Hepatocyte (in vitro differentiated cells): ENCODE results near the gene SHROOM2. TPM values are rescaled to one million over a fixed set of nuclear protein-coding genes. Genes with fewer than 3 reads are reported as not detected.

Source experiments
- DNase-seq: peaks from one replicate; pipeline ENCODE4 v3.0.0-alpha.2; 2016; ENCODE audit warnings: low spot score
- H2AFZ ChIP-seq: fragments of 200-600 bp; sonication (generic); 2 replicates; pipeline ENCODE4 v1.6.0; 2016; ENCODE audit warnings: antibody characterized with exemption, mild to moderate bottlenecking
- H3K27ac ChIP-seq: fragments of 200-600 bp; sonication (generic); 2 replicates; pipeline ENCODE4 v1.5.1; 2016; ENCODE audit warnings: mild to moderate bottlenecking
- H3K27me3 ChIP-seq: fragments of 200-600 bp; sonication (generic); 2 replicates; pipeline ENCODE4 v1.6.1; 2016
- H3K36me3 ChIP-seq: fragments of 200-600 bp; sonication (generic); replicated peaks from 2 replicates; pipeline ENCODE4 v1.5.1; 2016; ENCODE audit warnings: low read depth; ENCODE audit not compliant: insufficient read depth
- H3K4me1 ChIP-seq: fragments of 200-600 bp; sonication (generic); 2 replicates; pipeline ENCODE4 v1.5.1; 2016; ENCODE audit warnings: mild to moderate bottlenecking, moderate library complexity; ENCODE audit not compliant: insufficient read depth
- H3K4me2 ChIP-seq: fragments of 200-600 bp; sonication (generic); 2 replicates; pipeline ENCODE4 v1.6.0; 2016
- H3K4me3 ChIP-seq: fragments of 200-600 bp; sonication (generic); 2 replicates; pipeline ENCODE4 v1.5.1; 2016; ENCODE audit warnings: mild to moderate bottlenecking
- H3K79me2 ChIP-seq: fragments of 200-600 bp; sonication (generic); 2 replicates; pipeline ENCODE4 v1.6.0; 2017; ENCODE audit warnings: mild to moderate bottlenecking
- H3K9me2 ChIP-seq: fragments of 200-600 bp; sonication (generic); replicated peaks from 2 replicates; pipeline ENCODE4 v1.6.0; 2017; ENCODE audit warnings: mild to moderate bottlenecking; ENCODE audit not compliant: insufficient read depth
- H3K9me3 ChIP-seq: fragments of 200-600 bp; sonication (generic); 2 replicates; pipeline ENCODE4 v1.5.1; 2016; ENCODE audit warnings: low read depth, mild to moderate bottlenecking
- H4K20me1 ChIP-seq: fragments of 200-600 bp; sonication (generic); 2 replicates; pipeline ENCODE4 v1.6.0; 2016; ENCODE audit warnings: mild to moderate bottlenecking; ENCODE audit not compliant: insufficient read depth, poor library complexity, severe bottlenecking
- CTCF ChIP-seq: fragments of 200-600 bp; sonication (generic); IDR thresholded peaks from 2 replicates; pipeline ENCODE4 v1.5.1; 2016; ENCODE audit warnings: antibody characterized with exemption, mild to moderate bottlenecking; ENCODE audit not compliant: poor library complexity
- EZH2 ChIP-seq: fragments of 200-600 bp; sonication (generic); IDR thresholded peaks from 2 replicates; pipeline ENCODE4 v1.6.1; 2016; ENCODE audit warnings: antibody characterized with exemption, mild to moderate bottlenecking, borderline replicate concordance
- EZH2phosphoT487 ChIP-seq: fragments of 200-600 bp; sonication (generic); IDR thresholded peaks from one replicate; pipeline ENCODE4 v1.6.1; 2018; ENCODE audit warnings: antibody characterized with exemption, mild to moderate bottlenecking, low read depth, moderate library complexity; ENCODE audit not compliant: unreplicated experiment, severe bottlenecking
- WGBS: methylation state at CpG from one replicate; pipeline ENCODE4 v1.1.6; 2016; ENCODE audit warnings: low lambda C conversion rate; ENCODE audit errors: missing lambda C conversion rate; 5-methylcytosine and 5-hydroxymethylcytosine counted together
- polyA plus RNA-seq: library from polyadenylated mRNA; unstranded; fragments of >200 nt; fragmentation: Nextera tagmentation; extraction: Ambion mirVana; gene quantifications from 2 replicates; pipeline ENCODE4 v1.2.1, GENCODE V29; 2016
- total RNA-seq: library from RNA; depleted of rRNA; stranded (reverse); fragments of >200 nt; gene quantifications from 2 replicates; pipeline ENCODE4 v1.2.3, GENCODE V29; 2014

Gene SHROOM2
- total and polyA plus RNA-seq, 2 experiments from 2014 or later = 6.9 to 8.5 TPM

- Histone ChIP-seq H3K4me1 (no peaks in the 10 kb centered on the region), H3K9me3 (no peaks in the 10 kb centered on the region), H3K27me3 (no peaks in the 10 kb centered on the region), H3K36me3 (no peaks in the 10 kb centered on the region), H4K20me1 (no peaks in the 10 kb centered on the region), H2AFZ (no peak overlapping the region), H3K4me2 (no peak overlapping the region), H3K9me2 (no peaks in the 10 kb centered on the region), H3K79me2 (no peaks in the 10 kb centered on the region), H3K27ac (no peak overlapping the region), H3K4me3 (no peak overlapping the region)
- DNase-seq = no peak
- TF ChIP-seq EZH2phosphoT487 (no peak), CTCF (no peak), EZH2 (no peak)
- 92% methylated on average over 18 of the region's 18 CpGs for WGBS
These were observed 206.5 kb downstream of the SHROOM2 start for GRCh38 chrX:9992724-9993123.

- Histone ChIP-seq H3K27me3 (no peaks in the 10 kb centered on the region), H3K4me2 (peak overlapping the region; percentile 57), H3K9me2 (no peaks in the 10 kb centered on the region), H3K27ac (no peak overlapping the region), H2AFZ (no peak overlapping the region), H3K79me2 (no peaks in the 10 kb centered on the region), H3K4me1 (no peaks in the 10 kb centered on the region), H3K4me3 (no peak overlapping the region), H3K36me3 (no peaks in the 10 kb centered on the region), H4K20me1 (no peaks in the 10 kb centered on the region), H3K9me3 (no peaks in the 10 kb centered on the region)
- TF ChIP-seq EZH2phosphoT487 (no peak), CTCF (peak; percentile 66), EZH2 (no peak)
- DNase-seq = peak; percentile 79
- 43% methylated on average over 18 of the region's 18 CpGs for WGBS
These were observed 209.7 kb downstream of the SHROOM2 start for GRCh38 chrX:9995855-9996339.

- Histone ChIP-seq H3K9me3 (no peaks in the 10 kb centered on the region), H2AFZ (no peak overlapping the region), H3K27me3 (no peaks in the 10 kb centered on the region), H3K4me3 (no peak overlapping the region), H3K27ac (no peak overlapping the region), H3K4me2 (no peak overlapping the region), H3K9me2 (no peaks in the 10 kb centered on the region), H3K4me1 (no peaks in the 10 kb centered on the region), H4K20me1 (no peaks in the 10 kb centered on the region), H3K36me3 (no peaks in the 10 kb centered on the region), H3K79me2 (no peaks in the 10 kb centered on the region)
- WGBS = 83% methylated on average over 9 of the region's 9 CpGs
- TF ChIP-seq EZH2phosphoT487 (no peak), CTCF (no peak), EZH2 (no peak)
- no peak for DNase-seq
These were observed 210.8 kb downstream of the SHROOM2 start for GRCh38 chrX:9997041-9997440.

- TF ChIP-seq CTCF (no peak), EZH2 (no peak), EZH2phosphoT487 (no peak)
- no peak overlapping the region for H2AFZ ChIP-seq
- H3K9me2 ChIP-seq = no peaks in the 10 kb centered on the region
- H3K27me3 ChIP-seq = no peaks in the 10 kb centered on the region
- H3K36me3 ChIP-seq = no peaks in the 10 kb centered on the region
- no peak overlapping the region for H3K27ac ChIP-seq
- H3K4me3 ChIP-seq = no peak overlapping the region
- no peak overlapping the region for H3K4me2 ChIP-seq
- H3K4me1 ChIP-seq = no peaks in the 10 kb centered on the region
- no peaks in the 10 kb centered on the region for H3K79me2 ChIP-seq
- H4K20me1 ChIP-seq = no peaks in the 10 kb centered on the region
- no peaks in the 10 kb centered on the region for H3K9me3 ChIP-seq
- 84% methylated on average over 8 of the region's 8 CpGs for WGBS
- no peak for DNase-seq
These were observed 211.3 kb downstream of the SHROOM2 start for GRCh38 chrX:9997524-9997923.
